Sigmoid colon (tissue), 4 donors: ENCODE results near the gene MRLN.

ENCODE experiments used
- CTCF ChIP-seq, 4 experiments: fragments of 450-650 bp in 3 of 4; fragments of 200-600 bp in 1 of 4; IDR thresholded peaks; one replicate each; pipeline ENCODE4 v1.5.1; 2016 to 2019; ENCODE audit warnings: antibody characterized with exemption in 4 of 4, mild to moderate bottlenecking in 3 of 4, moderate library complexity in 2 of 4
- POLR2AphosphoS5 ChIP-seq, 4 donors: sonication (generic); formaldehyde crosslinking; IDR thresholded peaks; one replicate each; pipeline ENCODE4 v1.6.1; 2017; ENCODE audit warnings: antibody characterized with exemption in 4 of 4

- no peak for TF ChIP-seq CTCF (IDR thresholded peaks at IDR 0.05)
- no peak for TF ChIP-seq POLR2AphosphoS5 (IDR thresholded peaks at IDR 0.05)
These were observed 38.3 kb upstream of the MRLN start for GRCh38 chr10:59791601-59792000.
